LNCAP (cell line): ENCODE results near the gene CALCR.

Source experiments
- CTCF ChIP-seq: fragments of 450-650 bp; IDR thresholded peaks from 2 replicates; pipeline ENCODE4 v1.5.1; 2017; ENCODE audit warnings: mild to moderate bottlenecking

The CALCR gene

GRCh38 chr7:93390660-93391059 lies 183.9 kb downstream of the CALCR start:
- no peak for TF ChIP-seq CTCF

- TF ChIP-seq CTCF, result no peak
Measured at GRCh38 chr7:93382362-93382761, 192.2 kb downstream of the CALCR start.

GRCh38 chr7:93378131-93378760 lies 196.3 kb downstream of the CALCR start:
- no peak for TF ChIP-seq CTCF

GRCh38 chr7:93375603-93376002 lies 198.9 kb downstream of the CALCR start:
- no peak for TF ChIP-seq CTCF
